Choroid plexus epithelial cell (primary cell): ENCODE data around the gene ASB11.

Source experiments
- DNase-seq: peaks from one replicate; pipeline ENCODE4 v3.0.0-alpha.2; 2010; ENCODE audit warnings: low read depth
- H3K4me3 ChIP-seq: 2 replicates; pipeline ENCODE4 v1.5.1; 2011; ENCODE audit warnings: low read depth, mild to moderate bottlenecking, control low read depth, low read length, moderate library complexity
- CTCF ChIP-seq: conservative IDR thresholded peaks from 2 replicates; pipeline ENCODE4 v1.5.1; 2011; ENCODE audit warnings: low read depth, mild to moderate bottlenecking, control low read depth, inconsistent platforms, low read length, moderate library complexity

The ASB11 gene

GRCh38 chrX:15236146-15236545 lies 79.3 kb downstream of the ASB11 start:
- H3K4me3 ChIP-seq, result no peak overlapping the region
- no peak for TF ChIP-seq CTCF
- no peak for DNase-seq

- H3K4me3 ChIP-seq, result no peak overlapping the region
- no peak for DNase-seq
- no peak for TF ChIP-seq CTCF
Observed at GRCh38 chrX:15235001-15235400, 80.4 kb downstream of the ASB11 start.

GRCh38 chrX:15233416-15234015 lies 81.9 kb downstream of the ASB11 start:
- no peak overlapping the region for H3K4me3 ChIP-seq
- TF ChIP-seq CTCF, result no peak
- no peak for DNase-seq
